Endometrial microvascular endothelial cells (primary cell): ENCODE results near the gene SLC2A6. TPM values are rescaled to one million over a fixed set of nuclear protein-coding genes. Genes with fewer than 3 reads are reported as not detected.

Experiments used
- in situ Hi-C: cut with HindIII; loops from 2 replicates; pipeline ENCODE4 v1.10.0; 2017; ENCODE audit warnings: low sequenced_read_pairs, low pct_unique_long_range_greater_than_20kb; ENCODE audit errors: inconsistent ontology term
- total RNA-seq: library from RNA; depleted of rRNA; stranded (reverse); fragments of >200 nt; gene quantifications from one replicate; pipeline ENCODE4 v1.2.3, GENCODE V29; 2015; ENCODE audit errors: inconsistent ontology term

SLC2A6 gene, protein sequence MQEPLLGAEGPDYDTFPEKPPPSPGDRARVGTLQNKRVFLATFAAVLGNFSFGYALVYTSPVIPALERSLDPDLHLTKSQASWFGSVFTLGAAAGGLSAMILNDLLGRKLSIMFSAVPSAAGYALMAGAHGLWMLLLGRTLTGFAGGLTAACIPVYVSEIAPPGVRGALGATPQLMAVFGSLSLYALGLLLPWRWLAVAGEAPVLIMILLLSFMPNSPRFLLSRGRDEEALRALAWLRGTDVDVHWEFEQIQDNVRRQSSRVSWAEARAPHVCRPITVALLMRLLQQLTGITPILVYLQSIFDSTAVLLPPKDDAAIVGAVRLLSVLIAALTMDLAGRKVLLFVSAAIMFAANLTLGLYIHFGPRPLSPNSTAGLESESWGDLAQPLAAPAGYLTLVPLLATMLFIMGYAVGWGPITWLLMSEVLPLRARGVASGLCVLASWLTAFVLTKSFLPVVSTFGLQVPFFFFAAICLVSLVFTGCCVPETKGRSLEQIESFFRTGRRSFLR
- total RNA-seq: 45.3 TPM

DNA sequence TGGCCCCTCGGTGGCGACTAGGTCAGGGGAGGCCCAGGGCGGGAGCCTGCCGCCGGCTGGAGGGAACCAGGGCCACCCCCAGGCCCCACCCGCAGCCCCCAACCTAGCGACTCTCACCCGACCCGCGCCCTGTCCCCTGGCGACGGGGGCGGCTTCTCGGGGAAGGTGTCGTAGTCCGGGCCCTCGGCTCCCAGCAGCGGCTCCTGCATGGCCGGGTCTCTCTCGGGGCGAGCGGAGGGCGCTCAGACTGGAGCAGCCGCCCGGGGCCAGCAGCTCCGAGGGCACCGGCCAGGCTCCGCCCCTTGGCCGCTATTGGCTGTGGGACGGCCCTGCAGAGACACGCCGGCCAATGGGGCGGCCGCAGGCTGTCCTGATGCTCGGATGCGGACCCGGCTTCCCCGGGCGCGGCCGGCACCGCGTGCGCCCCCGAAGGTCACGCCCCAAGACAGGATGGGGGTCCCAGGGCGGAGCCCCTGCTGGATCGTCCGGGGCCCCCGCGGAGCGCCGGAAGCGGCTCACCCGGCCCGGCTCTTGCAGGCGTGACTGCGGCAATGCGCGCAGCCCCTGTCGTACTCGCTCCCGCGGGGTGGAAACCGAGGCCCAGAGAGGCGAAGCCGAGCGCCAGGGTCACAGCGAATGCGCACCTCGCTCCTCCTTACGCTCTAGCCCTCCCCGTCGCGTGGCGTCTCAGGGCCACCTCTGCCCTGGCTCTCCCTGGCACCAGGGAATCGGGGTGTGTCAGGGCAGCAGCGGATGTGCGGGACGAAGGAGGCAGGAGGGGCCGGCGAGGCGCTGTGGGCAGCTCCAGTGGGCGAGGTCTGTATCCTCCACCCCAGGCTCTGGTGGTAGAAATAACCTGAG lies at the start of gene SLC2A6:
Gene SLC2A6, minus strand, starts transcription at position 249 of the 861 bp plus-strand sequence. Its CDS starts 40 bp downstream, at position 209.
- in situ Hi-C loops: no loop called here

DNA sequence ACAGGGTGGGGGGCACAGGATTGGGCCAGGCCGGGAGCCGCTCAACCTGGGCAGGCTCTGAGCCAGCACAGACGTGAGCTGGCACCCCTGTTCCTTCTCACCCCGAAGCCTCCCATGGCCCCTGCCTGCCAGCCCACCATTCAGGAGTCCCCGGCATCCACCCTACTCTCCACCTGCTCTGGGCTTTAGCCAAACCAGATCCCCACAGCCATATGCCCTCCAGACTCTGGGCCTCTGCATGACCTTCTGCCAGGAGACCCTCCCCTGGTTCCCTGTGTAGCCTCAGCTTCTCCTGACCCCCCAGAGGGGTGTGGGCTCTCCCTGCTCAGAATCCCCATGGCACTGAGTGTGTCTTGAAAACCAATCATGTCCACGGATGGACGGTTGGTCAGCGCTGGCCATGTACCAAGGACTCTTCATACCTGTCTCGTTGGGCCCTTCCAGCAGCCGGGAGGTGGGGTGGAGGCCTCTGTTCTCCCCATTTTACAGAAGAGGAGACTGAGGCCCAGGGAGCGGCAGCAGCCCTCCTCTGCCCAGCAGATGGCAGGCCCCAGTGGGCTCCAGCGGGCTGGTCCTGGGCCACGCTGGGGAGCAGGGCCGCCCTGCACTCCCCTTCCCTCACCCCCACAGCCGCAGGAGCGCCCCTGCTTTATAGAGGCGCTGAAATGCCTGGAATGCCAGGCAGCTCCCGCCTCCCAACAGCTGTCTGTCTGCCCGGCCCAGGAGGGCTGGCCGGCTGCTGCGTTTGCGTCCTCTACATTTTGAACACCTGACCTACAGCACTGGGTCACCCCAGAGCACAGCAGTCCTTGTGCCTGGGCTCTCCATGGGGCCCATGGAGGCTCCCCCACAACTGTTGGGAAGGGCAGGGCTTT lies 49.3 kb upstream of the SLC2A6 start:
- in situ Hi-C loops: no loop called here

DNA sequence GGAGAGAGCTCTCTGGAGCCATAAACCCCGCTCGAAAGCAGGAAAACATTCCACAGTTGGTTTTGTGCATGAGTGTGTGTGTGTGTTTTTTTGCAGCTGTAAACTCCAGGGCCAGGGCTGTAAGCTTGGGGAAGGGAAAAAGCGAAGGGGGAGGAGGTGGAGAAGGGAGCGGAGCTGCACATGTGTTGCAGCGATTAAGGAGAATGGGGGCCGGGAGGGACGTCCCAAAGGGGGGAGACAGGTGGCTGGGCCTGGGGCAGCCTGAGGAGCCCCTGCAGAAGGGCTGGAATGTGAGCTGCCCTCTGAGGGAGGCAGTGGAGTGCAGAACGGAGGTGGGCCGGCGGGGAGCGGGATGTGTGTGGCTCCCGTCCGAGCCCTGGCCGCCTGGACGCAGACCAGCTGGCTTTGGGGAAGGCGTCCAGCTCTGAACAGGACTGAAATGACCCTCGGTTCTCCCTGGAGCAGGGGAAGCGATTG lies 48.6 kb upstream of the SLC2A6 start:
- in situ Hi-C loops: no loop called here

DNA sequence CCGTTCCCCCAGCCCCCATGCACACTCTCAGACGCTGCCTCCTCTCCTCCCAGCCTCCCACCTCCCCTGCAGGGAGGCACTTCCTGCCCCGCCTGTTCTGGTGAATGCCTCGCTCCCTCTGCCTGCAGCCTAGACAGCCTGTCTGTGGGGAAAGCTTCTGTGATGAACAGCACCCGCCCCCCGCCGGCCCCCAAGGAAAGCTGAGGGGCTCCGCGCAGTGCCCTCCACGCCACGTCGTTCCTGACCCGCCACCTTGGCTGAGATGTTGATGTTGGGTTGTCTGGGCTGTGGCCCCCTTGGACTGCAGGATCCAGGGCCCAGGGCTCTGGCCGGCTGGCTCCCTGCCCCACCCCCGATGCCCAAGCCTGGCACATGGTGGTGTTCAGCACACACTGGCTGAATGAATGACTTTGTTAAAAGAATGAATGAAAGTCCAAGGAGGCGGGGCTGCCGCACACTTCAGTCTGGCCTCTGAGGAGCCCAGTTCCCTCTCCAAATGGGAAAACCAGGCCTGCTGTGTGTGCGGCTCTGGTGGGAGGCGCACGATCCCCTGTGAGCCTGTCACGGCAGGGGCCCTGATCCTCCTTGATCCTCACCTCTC lies 47.9 kb upstream of the SLC2A6 start:
- in situ Hi-C loops: no loop called here

DNA sequence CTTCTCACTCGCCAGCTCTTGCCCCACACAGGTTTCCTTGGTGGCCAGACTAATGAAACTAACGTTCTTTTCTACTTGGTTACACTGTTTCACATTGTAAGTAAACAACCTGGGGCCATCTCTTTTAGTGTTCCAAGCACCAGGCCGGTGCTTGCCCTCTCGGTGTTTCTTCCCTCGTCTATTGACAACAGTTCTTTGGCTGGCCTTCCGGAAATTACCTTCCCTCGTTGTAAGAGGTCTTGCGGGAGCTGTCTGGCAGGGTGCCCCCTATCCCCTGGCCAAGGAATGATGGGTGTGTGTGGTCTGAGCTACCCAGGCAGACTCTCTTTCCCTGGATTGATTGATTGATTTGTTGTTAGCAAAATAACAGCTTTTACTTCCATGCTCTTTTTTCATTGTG lies 46.8 kb upstream of the SLC2A6 start:
- in situ Hi-C loops: no loop called here

DNA sequence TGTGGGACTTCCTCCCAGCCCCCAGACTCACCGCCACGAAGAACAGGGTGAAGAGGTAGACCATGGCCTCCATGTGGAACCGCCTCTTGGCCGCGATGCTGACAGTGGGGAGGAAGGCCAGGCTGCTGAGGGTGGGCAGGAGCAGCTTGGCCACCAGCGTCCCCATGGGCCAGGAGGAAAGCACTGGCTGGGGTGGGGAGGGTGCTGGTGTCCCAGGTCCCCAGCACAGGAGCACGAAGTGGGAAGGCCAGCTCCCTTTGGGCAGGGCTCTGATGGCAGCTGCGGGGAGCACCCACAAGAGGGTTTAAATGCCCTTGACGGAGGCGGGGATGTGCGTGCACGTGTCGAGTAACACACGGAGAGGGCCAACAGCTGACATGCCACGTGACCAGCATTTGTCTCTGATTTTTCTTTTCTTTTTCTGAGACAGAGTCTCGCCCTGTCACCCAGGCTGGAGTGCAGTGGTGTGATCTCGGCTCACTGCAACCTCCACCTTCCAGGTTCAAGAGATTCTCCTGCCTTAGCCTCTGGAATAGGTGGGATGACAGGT lies 45.9 kb upstream of the SLC2A6 start, which contains the start of gene MYMK:
Gene MYMK, minus strand, starts transcription at position 281 of the 550 bp plus-strand sequence. Its CDS starts 115 bp downstream, at position 166.
- in situ Hi-C loops: no loop called here

DNA sequence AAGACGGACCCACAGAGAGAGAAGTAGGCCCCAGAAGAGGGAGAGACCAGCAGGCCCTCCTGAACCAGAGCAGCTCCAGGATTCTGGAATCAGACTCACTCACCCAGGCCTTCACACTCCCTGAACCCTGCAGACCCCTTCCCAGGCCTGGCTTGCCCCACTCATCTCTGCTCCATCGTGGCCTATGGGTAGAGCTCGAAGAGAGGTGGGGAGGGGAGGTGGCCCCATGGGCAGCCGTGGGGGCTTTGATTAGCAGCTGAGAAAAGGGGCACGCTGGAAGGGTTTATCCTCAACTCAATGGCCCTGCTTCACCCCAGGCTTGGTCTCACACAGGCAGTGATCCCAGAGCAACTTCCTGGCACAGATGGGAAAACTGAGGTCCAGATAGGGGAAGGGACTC lies 45.2 kb upstream of the SLC2A6 start:
- in situ Hi-C loops: no loop called here

DNA sequence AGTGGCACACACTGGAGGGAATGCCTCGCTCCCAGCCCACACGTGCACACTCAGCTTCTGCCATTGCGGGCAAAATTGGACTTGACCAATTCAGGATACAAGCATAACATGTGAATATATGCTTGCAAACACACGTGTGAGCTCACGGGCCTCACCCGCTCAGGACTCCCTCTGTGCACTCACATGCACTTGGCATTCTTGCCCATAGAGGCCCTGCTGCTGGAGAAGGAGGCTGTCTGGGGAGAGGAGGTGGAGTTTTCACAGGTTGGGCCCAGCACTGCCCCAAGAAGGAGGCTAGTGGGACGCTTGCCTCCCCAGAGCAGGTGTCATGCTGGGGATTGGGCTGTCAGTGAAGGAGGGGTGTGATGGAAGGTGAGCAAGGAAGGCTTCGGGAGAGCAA lies 44.2 kb upstream of the SLC2A6 start:
- in situ Hi-C loops: no loop called here

DNA sequence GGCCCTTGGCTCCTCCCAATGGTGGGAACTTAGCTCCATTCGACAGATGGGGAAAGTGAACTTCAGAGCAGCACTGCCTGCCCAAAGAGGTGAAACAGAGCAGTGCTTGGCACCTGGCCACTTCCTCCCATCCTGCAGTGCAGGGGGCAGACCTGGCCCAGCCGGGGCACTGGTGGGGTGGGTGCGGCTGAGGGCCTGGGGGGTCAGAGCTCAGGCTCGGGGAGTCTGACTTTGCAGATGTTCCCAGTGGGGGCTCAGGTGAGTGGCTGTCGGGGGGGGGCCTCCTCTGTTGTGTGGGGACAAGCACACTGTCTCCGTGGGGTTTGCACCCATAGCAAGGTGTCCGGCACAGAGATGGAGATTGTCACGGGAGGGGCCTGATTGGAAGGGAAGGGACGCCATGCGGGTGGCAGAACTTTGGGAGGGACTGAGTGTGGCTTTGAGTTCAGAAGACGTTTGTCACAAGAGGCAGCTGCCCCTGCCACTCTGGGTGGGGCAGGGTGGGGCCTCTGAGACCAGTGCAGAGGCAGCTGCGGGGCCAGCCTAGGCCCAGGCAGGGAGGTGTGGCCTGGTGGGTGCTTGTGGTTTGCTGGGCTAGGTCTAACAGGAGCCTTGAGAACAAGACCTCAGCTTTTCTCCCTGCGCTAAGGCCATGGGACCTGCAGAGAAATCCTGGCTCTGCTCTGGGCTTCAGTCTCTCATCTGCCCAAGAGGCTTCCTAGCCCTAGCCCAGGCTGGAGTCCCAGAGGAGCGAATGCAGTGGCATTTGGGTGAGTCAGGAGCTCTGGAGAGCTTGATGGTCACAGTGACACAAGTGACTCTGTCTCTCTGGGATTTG lies 43.4 kb upstream of the SLC2A6 start:
- in situ Hi-C loops: no loop called here

DNA sequence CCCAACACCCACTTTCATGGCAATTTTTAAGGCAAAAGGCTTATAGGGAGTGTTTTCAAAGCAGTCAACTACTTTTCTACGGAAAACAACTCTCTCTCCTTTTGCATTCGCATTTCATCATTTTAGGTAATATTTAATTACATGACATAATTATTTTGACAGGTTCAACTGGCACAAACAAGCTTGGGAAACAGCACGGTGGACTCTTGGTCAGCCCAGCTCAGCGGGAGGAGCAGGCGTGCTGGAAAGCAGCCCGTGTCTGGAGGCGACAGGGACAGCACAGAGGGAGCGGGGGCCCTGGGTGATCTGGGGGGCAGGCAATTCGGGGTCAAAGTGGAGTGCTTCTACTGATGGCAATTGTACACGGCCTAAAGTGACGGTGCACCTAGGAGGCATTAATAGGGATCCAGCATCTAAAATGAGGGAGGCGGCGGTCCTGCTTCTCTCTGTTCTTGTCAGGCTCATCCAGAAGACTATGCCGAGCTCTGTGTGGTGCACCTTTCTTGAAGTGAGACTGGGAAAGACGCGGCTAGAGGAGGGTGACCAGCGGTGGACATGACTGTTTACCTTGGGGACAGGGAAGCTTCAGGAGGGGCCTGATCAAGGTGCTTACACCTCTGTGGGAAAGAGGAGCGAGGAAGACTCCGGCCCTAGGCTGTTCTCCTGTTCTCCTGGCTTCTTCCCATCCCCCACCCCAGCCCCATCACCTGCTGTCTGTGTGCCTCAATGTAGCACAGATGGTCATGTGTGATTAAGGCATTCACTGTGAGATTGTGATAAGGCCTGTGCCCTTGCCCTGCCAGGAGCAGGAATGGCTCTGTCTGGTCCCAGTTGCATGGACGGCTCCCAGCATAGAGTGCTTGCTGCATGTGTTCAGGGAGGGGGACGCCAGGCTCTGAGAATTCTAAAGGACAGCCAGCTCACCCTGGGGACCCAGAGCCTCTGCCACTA lies 42.5 kb upstream of the SLC2A6 start:
- in situ Hi-C loops: no loop called here

DNA sequence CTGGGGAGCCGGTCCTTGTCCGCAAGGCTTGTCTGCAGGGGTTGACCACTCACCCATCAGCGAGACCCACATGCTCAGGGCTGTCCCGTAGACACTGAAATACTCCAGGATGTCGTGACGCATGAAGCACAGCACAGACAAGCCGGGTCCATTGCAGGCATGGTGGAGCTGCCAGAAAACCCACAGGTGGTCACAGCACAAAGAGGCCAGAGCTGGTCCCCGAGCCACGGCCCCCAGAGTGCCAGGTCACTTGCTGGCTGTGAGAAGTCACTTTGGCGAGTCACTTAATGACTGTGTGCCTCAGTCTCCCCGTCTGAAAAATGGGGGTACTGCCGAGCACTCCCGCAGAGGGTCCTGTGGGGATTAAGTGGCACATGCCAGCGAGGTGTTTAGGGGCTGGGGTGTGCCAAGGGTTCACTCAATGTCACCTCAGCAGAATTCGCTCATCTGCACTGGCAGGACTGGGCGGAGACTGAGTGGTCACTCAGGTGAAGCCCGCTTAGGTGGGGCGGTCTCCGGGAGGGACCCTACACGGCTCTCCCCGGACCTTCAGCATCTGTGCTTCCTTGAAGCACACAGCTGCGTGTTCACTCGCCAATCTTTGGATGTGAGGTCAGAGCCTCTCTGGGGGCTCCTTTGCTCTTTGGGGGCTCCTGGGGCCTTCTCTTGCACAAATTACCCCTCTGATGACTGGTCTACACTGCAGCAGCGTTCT lies 41.4 kb upstream of the SLC2A6 start:
- in situ Hi-C loops: no loop called here

DNA sequence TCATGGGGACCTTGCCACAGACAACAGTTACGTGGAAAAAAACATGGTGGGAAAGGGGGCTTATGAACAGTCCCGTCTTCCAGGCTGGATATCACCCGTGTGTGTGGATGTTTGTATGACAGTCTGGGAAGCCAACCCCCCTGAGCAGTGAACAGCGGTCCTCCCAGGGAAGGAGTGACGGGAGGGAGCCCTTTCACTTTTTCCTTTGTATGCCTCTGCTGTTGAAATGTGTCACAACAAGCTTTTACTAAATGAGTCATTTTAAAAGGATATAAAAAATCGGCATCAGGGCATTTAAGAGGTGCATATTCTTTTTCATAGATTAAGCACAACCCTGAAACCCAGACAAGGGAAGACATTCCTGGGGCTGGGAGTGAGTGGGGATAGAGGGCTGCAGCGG lies 40.8 kb upstream of the SLC2A6 start:
- in situ Hi-C loops: no loop called here

DNA sequence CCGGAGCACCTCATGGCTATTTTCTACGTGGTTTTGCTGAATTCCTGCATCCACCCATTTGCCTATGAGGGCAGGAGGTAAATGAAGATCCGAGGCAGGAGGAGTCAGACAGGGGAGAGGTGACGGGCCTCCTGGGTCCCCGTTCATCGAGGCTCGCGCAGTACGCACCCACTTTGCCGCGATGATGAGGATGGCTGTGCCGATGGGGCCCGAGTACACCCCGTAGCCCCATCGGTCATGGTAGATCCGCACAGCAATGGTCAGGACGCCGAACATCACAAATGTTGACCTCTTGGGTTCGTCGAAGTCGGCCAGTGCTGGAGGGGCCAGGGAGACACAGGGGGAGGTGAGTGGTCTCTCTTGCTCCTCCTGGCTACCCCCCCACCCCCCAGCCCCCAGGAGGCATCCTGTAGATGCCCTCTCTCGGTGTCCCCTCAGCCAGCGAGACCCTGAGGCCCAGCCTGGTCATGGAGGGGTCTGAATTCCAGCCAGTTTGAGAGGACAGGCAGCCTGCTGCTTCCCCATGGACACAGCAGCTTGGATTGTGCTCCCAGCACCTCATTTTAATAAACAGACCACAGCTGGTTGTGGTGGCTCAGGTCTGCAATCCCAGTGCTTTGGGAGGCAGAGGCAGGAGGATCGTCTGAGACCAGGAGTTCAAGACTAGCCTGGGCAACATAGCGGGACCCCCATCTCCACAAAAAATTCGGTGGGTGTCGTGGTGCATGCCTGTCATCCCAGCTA lies 40.0 kb upstream of the SLC2A6 start:
- in situ Hi-C loops: no loop called here

DNA sequence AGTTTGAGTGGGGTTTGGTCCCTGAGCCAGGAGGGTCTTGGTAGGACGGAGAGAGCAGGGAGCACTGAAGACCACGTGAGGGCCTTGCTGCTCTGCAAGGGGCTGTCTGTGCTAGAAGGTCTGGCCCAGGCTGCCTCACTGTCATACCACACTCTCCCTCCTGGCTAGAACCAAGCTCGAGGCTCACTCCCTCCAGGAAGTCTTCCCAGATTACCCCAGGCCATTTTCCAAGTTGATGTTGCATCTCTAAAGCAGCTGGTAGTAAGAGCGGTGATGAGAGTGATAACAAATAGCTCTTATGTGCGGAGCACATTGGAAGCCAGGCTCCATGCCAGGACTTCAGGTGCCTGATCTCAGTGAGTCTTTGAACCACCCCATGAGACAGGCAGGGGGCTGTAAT lies 39.3 kb upstream of the SLC2A6 start:
- in situ Hi-C loops: no loop called here

DNA sequence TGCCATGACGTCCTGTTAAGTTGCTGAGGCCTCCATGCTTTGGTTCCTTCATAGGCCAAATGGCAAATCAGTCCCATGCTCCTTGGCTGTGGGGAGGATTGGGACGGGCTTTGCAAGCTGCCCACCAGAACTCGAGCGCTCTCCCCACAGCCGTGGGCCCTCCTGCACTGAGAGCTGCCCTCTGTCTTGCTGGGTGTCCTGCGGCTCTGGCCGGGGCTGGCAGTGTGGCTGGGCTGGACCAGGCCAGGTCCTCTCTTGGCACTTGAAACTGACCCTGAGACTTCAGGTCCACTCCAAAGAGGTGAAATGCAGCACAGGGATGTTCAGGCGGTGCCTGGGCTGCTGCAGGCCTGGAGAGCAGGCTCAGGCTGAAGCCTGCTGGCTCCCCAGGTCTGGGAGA lies 38.8 kb upstream of the SLC2A6 start:
- in situ Hi-C loops: no loop called here
